HS-5 (cell line): ENCODE measurements around the gene CAMTA1.

Experiments used
- DNase-seq: peaks from one replicate; pipeline ENCODE4 v3.0.0-alpha.2; 2012; ENCODE audit warnings: low read depth

The CAMTA1 gene

GRCh38 chr1:6928106-6928885 is 143.0 kb downstream of the CAMTA1 start:
- DNase-seq = no peak

- DNase-seq = no peak
These were observed 145.6 kb downstream of the CAMTA1 start for GRCh38 chr1:6930732-6931300.

- no peak for DNase-seq
These were observed 150.2 kb downstream of the CAMTA1 start for GRCh38 chr1:6935361-6935883.

GRCh38 chr1:6935911-6936690 is 150.8 kb downstream of the CAMTA1 start:
- no peak for DNase-seq

- DNase-seq = no peak
These were observed 151.8 kb downstream of the CAMTA1 start for GRCh38 chr1:6937048-6937447.

GRCh38 chr1:6939363-6939762 is 154.1 kb downstream of the CAMTA1 start:
- DNase-seq = no peak

- DNase-seq = no peak
These were observed 156.5 kb downstream of the CAMTA1 start for GRCh38 chr1:6941786-6942185.

- DNase-seq = no peak
These were observed 157.7 kb downstream of the CAMTA1 start for GRCh38 chr1:6942990-6943389.

GRCh38 chr1:6944434-6944833 is 159.2 kb downstream of the CAMTA1 start:
- no peak for DNase-seq

- DNase-seq = no peak
These were observed 162.7 kb downstream of the CAMTA1 start for GRCh38 chr1:6947952-6948351.

- no peak for DNase-seq
These were observed 163.2 kb downstream of the CAMTA1 start for GRCh38 chr1:6948416-6948815.

GRCh38 chr1:6948861-6949260 is 163.6 kb downstream of the CAMTA1 start:
- DNase-seq = no peak

- DNase-seq = no peak
These were observed 164.9 kb downstream of the CAMTA1 start for GRCh38 chr1:6950001-6950765.

GRCh38 chr1:6951536-6951935 is 166.3 kb downstream of the CAMTA1 start:
- DNase-seq = no peak

- DNase-seq = no peak
These were observed 168.0 kb downstream of the CAMTA1 start for GRCh38 chr1:6953216-6953615.

GRCh38 chr1:6953907-6954364 is 168.7 kb downstream of the CAMTA1 start:
- DNase-seq = no peak

GRCh38 chr1:6954591-6954990 is 169.3 kb downstream of the CAMTA1 start:
- DNase-seq = no peak

GRCh38 chr1:6955357-6956094 is 170.3 kb downstream of the CAMTA1 start:
- no peak for DNase-seq

GRCh38 chr1:6956488-6957159 is 171.4 kb downstream of the CAMTA1 start:
- DNase-seq = no peak

GRCh38 chr1:6957341-6957740 is 172.1 kb downstream of the CAMTA1 start:
- DNase-seq = no peak
